Endodermal cell (in vitro differentiated cells): ENCODE measurements around the gene THUMPD3. TPM values are rescaled to one million over a fixed set of nuclear protein-coding genes. Genes with fewer than 3 reads are reported as not detected.

ENCODE experiments used
- DNase-seq: peaks from one replicate; pipeline ENCODE4 v3.0.0-alpha.2; 2017
- H3K27ac ChIP-seq: 2 replicates; pipeline ENCODE4 v1.5.1; 2013; ENCODE audit warnings: mild to moderate bottlenecking, low read depth, low read length, moderate library complexity
- H3K27me3 ChIP-seq: 2 replicates; pipeline ENCODE4 v1.6.1; 2013; ENCODE audit warnings: mild to moderate bottlenecking, low read length, moderate library complexity; ENCODE audit not compliant: insufficient read depth, control insufficient read depth, poor library complexity, severe bottlenecking
- H3K36me3 ChIP-seq: 2 replicates; pipeline ENCODE4 v1.7.0; 2013; ENCODE audit warnings: mild to moderate bottlenecking, low read length, moderate library complexity; ENCODE audit not compliant: control insufficient read depth, insufficient read depth
- H3K4me1 ChIP-seq: one replicate; pipeline ENCODE4 v1.7.0; 2013; ENCODE audit warnings: low read length; ENCODE audit not compliant: control insufficient read depth, insufficient read depth
- H3K4me3 ChIP-seq: 2 replicates; pipeline ENCODE4 v1.5.1; 2013; ENCODE audit warnings: mild to moderate bottlenecking, low read length, moderate library complexity
- H3K9ac ChIP-seq: 2 replicates; pipeline ENCODE4 v1.6.1; 2013; ENCODE audit warnings: mild to moderate bottlenecking, low read length, moderate library complexity; ENCODE audit not compliant: poor library complexity, severe bottlenecking; ENCODE audit errors: extremely low read depth
- H3K9me3 ChIP-seq: 2 replicates; pipeline ENCODE4 v1.6.1; 2013; ENCODE audit warnings: mild to moderate bottlenecking, low read length, moderate library complexity; ENCODE audit not compliant: control insufficient read depth
- H3K27ac Mint-ChIP-seq: 2 replicates; pipeline ENCODE4 v1.8.0; 2020; ENCODE audit warnings: mixed read lengths
- H3K27me3 Mint-ChIP-seq: 2 replicates; pipeline ENCODE4 v1.8.0; 2021; ENCODE audit warnings: mild to moderate bottlenecking, mixed read lengths; ENCODE audit not compliant: insufficient read depth
- H3K36me3 Mint-ChIP-seq: 2 replicates; pipeline ENCODE4 v1.8.0; 2020; ENCODE audit warnings: low read depth, mixed read lengths
- H3K4me1 Mint-ChIP-seq: 2 replicates; pipeline ENCODE4 v1.8.0; 2020; ENCODE audit warnings: mixed read lengths
- H3K4me3 Mint-ChIP-seq: 2 replicates; pipeline ENCODE4 v1.8.0; 2020; ENCODE audit warnings: mild to moderate bottlenecking, moderate library complexity, mixed read lengths
- H3K9me3 Mint-ChIP-seq: 2 replicates; pipeline ENCODE4 v1.8.0; 2020; ENCODE audit warnings: mild to moderate bottlenecking, mixed read lengths
- CTCF ChIP-seq: fragments of 200-600 bp; sonication (generic); conservative IDR thresholded peaks from 2 replicates; pipeline ENCODE4 v1.5.0; 2021; ENCODE audit warnings: antibody characterized with exemption, mild to moderate bottlenecking
- WGBS, 2 experiments: methylation state at CpG; one replicate each; pipeline versions ENCODE4 v1.1.5 to v1.1.7; 2013; ENCODE audit warnings: missing lambda C conversion rate in 2 of 2, mixed read lengths in 1 of 2; ENCODE audit not compliant: insufficient coverage in 1 of 2, insufficient read length in 1 of 2; 5-methylcytosine and 5-hydroxymethylcytosine counted together
- total RNA-seq, 2 donors: library from RNA; stranded (reverse); fragmentation: NEBNext Ultra II Directional in 1 of 2; extraction: Animal tissue kit (Norgen Biotek cat#: 25700) in 1 of 2; gene quantifications; 2 replicates in 1 of 2; 3 replicates in 1 of 2; pipeline ENCODE4 v1.2.1, GENCODE V29; 2021

The THUMPD3 gene
- total RNA-seq, 2 donors from 2014 or later, result 55.7 to 61.8 TPM

DNA sequence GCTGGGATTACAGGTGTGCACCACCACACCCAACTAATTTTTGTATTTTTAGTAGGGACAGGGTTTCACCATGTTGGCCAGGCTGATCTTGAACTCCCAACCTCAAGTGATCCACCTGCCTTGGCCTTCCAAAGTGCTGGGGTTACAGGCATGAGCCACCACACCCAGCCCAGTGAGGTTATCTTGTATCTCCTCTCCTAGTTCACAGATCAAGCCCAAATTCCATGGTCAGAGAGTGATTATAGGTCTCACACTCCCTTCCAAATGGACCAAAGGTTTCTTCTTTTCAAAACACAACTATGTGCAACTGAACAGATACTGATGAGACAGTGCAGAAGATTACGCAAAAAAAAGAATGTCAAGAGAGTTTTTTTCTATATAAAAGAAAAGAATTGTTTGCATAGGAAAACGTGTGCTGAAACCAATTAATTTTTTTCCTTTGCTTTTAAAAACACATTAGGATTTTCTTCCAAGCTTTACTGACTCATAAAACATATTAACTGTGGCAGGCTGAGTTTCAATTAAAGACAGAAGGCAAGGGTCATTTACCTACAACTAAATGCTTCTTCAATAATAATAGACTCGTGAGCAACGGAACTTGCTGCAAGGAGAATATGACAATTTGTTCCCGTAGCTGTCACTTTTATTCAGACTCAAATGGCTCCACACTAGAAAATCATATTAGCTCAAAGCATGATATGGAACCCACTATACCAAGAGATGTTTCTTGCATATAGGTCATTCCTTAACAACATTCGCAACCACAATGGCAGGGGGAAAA, 30.4 kb upstream of the THUMPD3 start:
- Mint-ChIP-seq H3K9me3 (peaks cover 49% of the 10 kb centered on the region), H3K4me3 (no peak overlapping the region), H3K27ac (no peak overlapping the region), H3K27me3 (peaks cover 3% of the 10 kb centered on the region), H3K4me1 (peaks cover 7% of the 10 kb centered on the region), H3K36me3 (peaks cover 8% of the 10 kb centered on the region)
- 90 to 97% methylated on average over 5 to 6 of the region's 6 CpGs for WGBS, 2 experiments
- no peaks in the 10 kb centered on the region for H3K36me3 ChIP-seq
- no peak overlapping the region for H3K27ac ChIP-seq
- H3K4me3 ChIP-seq, result no peak overlapping the region
- TF ChIP-seq CTCF, result no peak
- no peak for DNase-seq
- H3K4me1 ChIP-seq, result no peaks in the 10 kb centered on the region
- no peak overlapping the region for H3K9ac ChIP-seq
- H3K27me3 ChIP-seq, result no peaks in the 10 kb centered on the region
- H3K9me3 ChIP-seq, result peaks cover 39% of the 10 kb centered on the region

DNA sequence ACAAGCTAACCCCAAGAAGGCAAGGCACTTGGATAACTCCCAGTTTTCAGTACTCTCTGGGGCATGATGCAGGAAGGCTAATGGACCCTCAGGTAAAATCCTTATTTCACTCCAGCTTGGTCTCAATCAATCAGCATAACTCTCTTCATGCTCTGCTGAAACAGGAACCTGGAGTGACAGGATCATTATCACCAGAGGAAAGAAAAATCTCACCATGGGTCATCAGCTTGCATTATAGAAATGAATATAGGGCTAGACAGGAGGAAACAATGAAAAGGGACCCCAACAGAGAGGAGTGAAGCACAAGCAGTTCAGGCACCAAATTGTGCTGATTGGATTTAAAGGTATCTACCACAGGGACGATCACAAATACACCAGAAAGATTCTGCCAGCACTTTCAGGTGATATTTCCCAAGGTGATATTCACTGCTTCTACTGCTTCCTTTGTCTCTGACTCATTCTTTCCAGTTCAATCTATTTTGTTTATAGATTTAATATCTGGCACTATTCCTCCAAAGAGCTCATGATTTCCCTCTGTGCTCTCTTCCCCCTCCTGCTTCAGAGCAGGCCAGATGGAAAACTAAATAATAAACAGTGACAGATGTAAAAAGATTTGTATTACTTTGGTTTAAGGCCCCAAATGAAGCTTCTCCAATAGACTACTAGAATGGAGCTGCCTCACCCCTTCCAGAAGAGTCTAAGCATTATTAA, 22.9 kb upstream of the THUMPD3 start:
- H3K4me1 ChIP-seq, result no peaks in the 10 kb centered on the region
- no peaks in the 10 kb centered on the region for H3K36me3 Mint-ChIP-seq
- no peaks in the 10 kb centered on the region for H3K27me3 ChIP-seq
- peaks cover 9% of the 10 kb centered on the region for H3K9me3 ChIP-seq
- no peak overlapping the region for H3K9ac ChIP-seq
- no peaks in the 10 kb centered on the region for H3K27me3 Mint-ChIP-seq
- whole genome bisulfite sequencing, 2 experiments, result 83% methylated on average over 1 of the region's 1 CpG; no CpG with 5 or more reads in 1 of the 2 experiments
- TF ChIP-seq CTCF, result no peak
- H3K4me3 Mint-ChIP-seq, result no peak overlapping the region
- no peak for DNase-seq
- no peaks in the 10 kb centered on the region for H3K36me3 ChIP-seq
- no peak overlapping the region for H3K27ac ChIP-seq
- H3K9me3 Mint-ChIP-seq, result peaks cover 7% of the 10 kb centered on the region
- H3K4me1 Mint-ChIP-seq, result no peaks in the 10 kb centered on the region
- H3K4me3 ChIP-seq, result no peak overlapping the region
- H3K27ac Mint-ChIP-seq, result no peak overlapping the region

DNA sequence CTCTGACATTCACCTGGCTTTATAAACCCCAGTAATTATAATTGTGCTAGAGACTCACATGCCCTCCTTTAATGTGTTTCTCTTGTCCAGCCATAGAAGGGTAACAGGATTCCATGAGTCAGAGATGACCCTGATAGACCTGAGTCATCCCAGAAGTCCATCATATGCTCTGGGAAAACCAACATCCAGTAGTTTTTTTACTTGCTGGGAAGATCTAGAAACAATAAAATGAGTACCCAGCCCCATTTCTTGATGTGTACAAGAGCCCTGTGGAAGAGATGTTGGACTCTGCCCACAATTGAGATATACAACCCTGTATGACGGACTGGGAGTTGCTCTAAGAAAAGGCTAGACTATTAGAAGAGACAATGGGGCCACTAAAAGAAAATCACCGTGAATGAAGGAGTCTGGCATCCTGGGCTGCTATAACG, 22.4 kb upstream of the THUMPD3 start:
- DNase-seq, result no peak
- Mint-ChIP-seq H3K27ac (no peak overlapping the region), H3K9me3 (peaks cover 7% of the 10 kb centered on the region), H3K27me3 (no peaks in the 10 kb centered on the region), H3K4me3 (no peak overlapping the region), H3K4me1 (no peaks in the 10 kb centered on the region), H3K36me3 (no peaks in the 10 kb centered on the region)
- Histone ChIP-seq H3K9ac (no peak overlapping the region), H3K9me3 (peaks cover 9% of the 10 kb centered on the region), H3K27me3 (no peaks in the 10 kb centered on the region), H3K4me3 (no peak overlapping the region), H3K4me1 (no peaks in the 10 kb centered on the region), H3K36me3 (no peaks in the 10 kb centered on the region), H3K27ac (no peak overlapping the region)
- no peak for TF ChIP-seq CTCF
- 94 to 100% methylated on average over 1 to 3 of the region's 3 CpGs for WGBS, 2 experiments
